ENCODE measurements around the gene AP4M1.

The AP4M1 gene

GRCh38 chr7:100109521-100110163 lies 8.2 kb downstream of the AP4M1 start:
- no peak for DNase-seq

GRCh38 chr7:100111156-100111555 lies 9.7 kb downstream of the AP4M1 start:
- no peak for DNase-seq

- no peak for DNase-seq
Measured at GRCh38 chr7:100111914-100112313, 10.5 kb downstream of the AP4M1 start.

GRCh38 chr7:100115026-100115425 lies 13.6 kb downstream of the AP4M1 start:
- no peak for DNase-seq

GRCh38 chr7:100118388-100119071 lies 17.1 kb downstream of the AP4M1 start:
- DNase-seq = no peak

GRCh38 chr7:100119072-100119969 lies 17.9 kb downstream of the AP4M1 start, which contains the start of the genes CNPY4 and TAF6:
TSS of gene CNPY4 (plus strand) at chr7:100119634. CDS start at chr7:100119745, 111 bp downstream.
TSS of gene TAF6 (minus strand) at chr7:100119358. CDS start at chr7:100114209, 5,149 bp downstream.
- peak; percentile 95 for DNase-seq

- peak; percentile 49 for DNase-seq
Measured at GRCh38 chr7:100119970-100120732, 18.7 kb downstream of the AP4M1 start.

- no peak for DNase-seq
Measured at GRCh38 chr7:100120733-100121036, 19.2 kb downstream of the AP4M1 start.

- DNase-seq = no peak
Measured at GRCh38 chr7:100122067-100122466, 20.6 kb downstream of the AP4M1 start.

GRCh38 chr7:100122568-100122967 lies 21.1 kb downstream of the AP4M1 start:
- DNase-seq = no peak

GRCh38 chr7:100124301-100125230 lies 23.1 kb downstream of the AP4M1 start:
- no peak for DNase-seq

- DNase-seq = peak; percentile 39
Measured at GRCh38 chr7:100126239-100126930, 24.9 kb downstream of the AP4M1 start.

- DNase-seq = peak; percentile 91
Measured at GRCh38 chr7:100126931-100127865, 25.8 kb downstream of the AP4M1 start, which contains the start of gene MBLAC1. TSS of gene MBLAC1 (plus strand) at chr7:100126967. CDS start at chr7:100127396, 429 bp downstream.

- peak; percentile 31 for DNase-seq
Measured at GRCh38 chr7:100127866-100128636, 26.6 kb downstream of the AP4M1 start.

- DNase-seq = no peak
Measured at GRCh38 chr7:100128637-100128963, 27.2 kb downstream of the AP4M1 start.

- peak; percentile 77 for DNase-seq
Measured at GRCh38 chr7:100130220-100130607, 28.8 kb downstream of the AP4M1 start.

- peak; percentile 75 for DNase-seq
Measured at GRCh38 chr7:100130608-100131453, 29.4 kb downstream of the AP4M1 start.

GRCh38 chr7:100132126-100132525 lies 30.7 kb downstream of the AP4M1 start:
- DNase-seq = no peak

Data from NCI-H146 (cell line).